Inflammatory macrophage (primary cell): Measurements from ENCODE around the gene DENND1B.
A peak's percentile ranks its signal among the peaks of the same experiment; 100 is the strongest.

Source experiments
- DNase-seq, 2 donors: peaks; one replicate each; pipeline ENCODE4 v3.0.0-alpha.2; 2020 to 2022
- total RNA-seq, 18 experiments: gene quantifications; one replicate each; lab custom pipeline; 2026; ENCODE audit warnings: mixed read lengths in 6 of 18, inconsistent platforms in 2 of 18; lab: John Stamatoyannopoulos, UW

Gene DENND1B
- total RNA-seq: 36.8 to 176 (median 92.4) reads per million in 18 experiments

DNA sequence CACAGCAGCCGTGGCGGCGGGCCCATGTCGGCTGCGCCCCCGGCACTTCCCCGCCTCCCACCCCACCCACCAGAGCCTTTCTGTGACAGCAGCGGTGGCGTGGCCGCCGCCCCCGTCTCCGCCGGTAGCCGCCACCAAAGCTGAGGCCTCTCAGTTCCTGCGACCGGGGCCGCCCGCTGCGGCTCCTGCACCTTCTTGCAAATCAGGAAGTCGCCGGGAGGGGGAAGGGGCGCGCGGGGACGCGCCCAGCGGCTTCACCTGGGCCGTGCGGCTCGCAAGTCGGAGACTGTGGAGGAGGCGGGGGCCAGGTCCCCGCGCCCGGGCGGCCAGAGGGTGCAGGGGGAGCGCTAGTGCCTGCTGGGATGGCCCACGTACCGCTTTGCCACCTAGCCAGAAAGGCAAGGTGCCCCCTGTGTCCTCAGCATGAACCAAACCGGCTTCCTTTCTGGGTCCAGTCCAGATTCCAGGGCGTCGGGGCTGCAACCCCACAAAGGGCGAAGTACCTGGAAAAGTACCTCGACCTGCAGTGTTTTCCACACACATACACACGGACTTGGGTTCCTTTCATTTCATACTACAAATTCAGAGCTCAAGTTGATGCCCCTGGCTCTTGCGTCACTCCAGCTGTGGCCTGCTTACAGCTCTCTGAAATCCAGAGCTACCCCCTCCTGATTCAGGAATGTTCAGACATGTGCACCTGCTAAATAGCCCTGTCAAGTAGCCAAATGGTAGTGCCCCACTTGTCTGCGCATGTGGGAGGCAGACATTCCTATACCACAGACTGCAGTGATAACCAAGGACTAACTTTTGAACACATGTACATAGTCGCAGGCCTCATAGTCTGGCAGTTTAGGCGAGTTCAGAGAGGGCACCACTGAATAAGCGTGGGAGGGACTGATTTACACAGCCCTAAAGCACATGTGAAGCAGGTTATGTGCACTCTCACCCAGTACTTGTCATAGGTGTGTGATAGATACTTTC is at the start of gene DENND1B:
Gene DENND1B (minus strand): TSS at position 199 of the 981 bp plus-strand sequence. CDS start 325 bp downstream, outside the sequence.
- DNase-seq: peak; percentile 52 to 81

- DNase-seq: no peak
Observed at GRCh38 chr1:197814306-197814705, 39.0 kb upstream of the DENND1B start.

- DNase-seq: no peak
Observed at GRCh38 chr1:197813741-197814140, 38.5 kb upstream of the DENND1B start.

DNA sequence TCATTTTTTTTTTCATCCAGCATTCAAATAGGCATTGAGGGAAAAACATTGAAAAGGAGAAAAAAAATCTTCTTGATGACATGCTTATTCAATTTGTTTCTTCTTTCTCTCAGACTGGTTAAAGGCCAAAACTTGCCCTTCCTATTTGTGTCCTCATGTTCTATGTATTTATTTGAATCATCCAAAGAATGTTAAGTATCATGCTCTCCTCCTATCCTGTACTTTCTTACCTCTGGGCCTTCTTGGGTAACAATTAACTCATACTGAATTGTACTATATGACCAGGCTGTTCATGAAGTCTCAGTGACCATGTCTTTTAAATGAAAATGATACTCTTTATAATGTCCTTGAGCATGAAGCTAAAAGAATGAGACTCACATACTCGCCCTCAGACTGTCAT is 36.5 kb upstream of the DENND1B start:
- no peak for DNase-seq

DNA sequence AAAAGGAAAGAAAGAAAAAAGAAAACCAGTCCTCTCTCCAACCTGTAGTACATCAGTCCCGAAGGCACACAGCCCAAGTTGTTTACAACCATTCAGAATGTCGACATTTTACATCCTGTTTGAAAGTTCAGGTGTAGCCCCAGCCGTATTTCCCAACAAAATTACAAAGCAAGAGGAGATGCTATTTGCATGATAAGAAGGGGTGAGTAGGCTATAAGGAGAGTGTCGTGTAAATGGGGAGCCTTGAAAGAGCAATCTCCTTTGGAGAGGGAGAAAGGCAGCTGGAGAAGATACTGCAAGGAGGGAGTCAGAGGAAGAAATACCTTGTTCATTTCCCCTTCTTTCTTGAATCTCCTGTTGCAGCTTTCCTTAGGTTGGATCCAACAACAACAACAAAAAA is 35.5 kb upstream of the DENND1B start:
- DNase-seq: no peak

GRCh38 chr1:197808880-197809279 is 33.6 kb upstream of the DENND1B start:
- peak in 1 of 2 donors; percentile 18 for DNase-seq

DNA sequence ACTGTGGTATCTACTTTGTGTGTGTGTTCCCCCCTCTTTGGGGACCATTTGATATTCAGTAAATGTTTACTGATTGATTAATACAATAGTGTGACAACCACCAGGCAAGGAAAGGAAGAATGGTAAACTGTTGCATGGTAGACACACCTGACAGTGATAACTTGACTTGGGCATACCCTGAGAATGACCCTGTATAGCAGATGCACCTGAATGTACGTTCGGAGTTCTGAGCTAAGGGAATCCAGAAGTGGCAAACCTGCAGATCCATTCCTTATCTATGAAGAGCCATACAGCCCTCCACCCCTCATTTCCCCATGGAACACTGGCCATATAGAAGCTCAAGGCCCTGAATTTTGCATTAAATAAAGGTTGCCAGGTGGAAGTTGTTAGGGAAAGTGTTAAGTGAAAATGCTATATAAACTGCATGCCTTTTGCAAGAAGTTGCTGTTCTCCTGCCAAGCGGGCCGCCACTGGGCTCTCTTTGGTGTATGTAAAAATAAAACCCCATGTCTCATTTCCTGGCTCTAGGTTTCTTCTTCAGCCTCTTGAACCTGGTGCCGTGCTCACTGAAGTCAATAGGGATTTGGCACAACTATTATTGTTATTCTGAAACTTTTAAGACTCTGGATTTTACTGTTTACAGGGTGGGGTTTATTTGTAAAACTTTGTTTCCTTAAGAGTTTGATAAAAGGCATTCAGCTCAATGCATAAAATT is 32.6 kb upstream of the DENND1B start:
- no peak for DNase-seq

DNA sequence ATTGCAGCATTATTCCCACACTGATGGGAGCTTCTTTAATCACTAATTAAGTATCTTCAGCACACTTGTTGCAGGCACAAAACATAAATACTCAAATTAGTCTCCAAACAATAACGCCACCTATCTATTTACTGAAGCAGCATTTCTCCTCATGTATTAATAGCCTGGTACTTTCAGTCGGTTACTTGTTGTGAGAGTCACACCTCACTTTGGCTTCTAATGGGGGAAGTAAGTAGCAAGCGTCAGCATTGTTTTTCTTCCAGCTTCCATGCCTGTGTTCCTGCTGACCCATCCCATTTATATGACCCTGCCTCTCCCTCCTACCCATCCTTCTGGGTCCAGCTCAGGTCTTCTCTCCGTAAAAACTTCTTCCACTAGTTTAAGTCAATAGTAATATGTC is 31.9 kb upstream of the DENND1B start:
- no peak for DNase-seq

- no peak for DNase-seq
Observed at GRCh38 chr1:197806718-197807117, 31.4 kb upstream of the DENND1B start.

GRCh38 chr1:197801684-197802083 is 26.4 kb upstream of the DENND1B start:
- no peak for DNase-seq

GRCh38 chr1:197801111-197801482 is 25.8 kb upstream of the DENND1B start:
- no peak for DNase-seq

GRCh38 chr1:197800379-197801110 is 25.3 kb upstream of the DENND1B start:
- DNase-seq: no peak

- no peak for DNase-seq
Observed at GRCh38 chr1:197799271-197799670, 24.0 kb upstream of the DENND1B start.

DNA sequence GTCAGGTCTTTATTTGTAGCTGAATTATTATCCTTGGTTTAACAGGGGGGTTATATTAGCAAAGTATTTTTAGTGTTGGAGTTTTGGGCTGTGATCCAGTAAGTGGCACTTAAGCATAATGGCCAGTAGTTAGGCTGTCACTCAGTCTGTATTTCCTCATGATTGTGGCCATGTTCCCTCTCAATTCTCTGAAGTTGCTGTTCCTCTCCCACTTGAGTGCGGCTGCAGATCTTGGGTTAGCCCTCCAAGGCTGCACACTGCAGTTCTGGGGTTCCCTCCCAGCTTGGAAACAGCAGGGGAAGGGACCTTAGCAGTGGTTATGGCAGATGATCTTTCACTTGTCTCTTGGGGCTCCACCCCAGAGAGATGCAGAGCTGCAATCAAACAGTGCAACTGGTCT is 23.2 kb upstream of the DENND1B start:
- DNase-seq: peak in 1 of 2 donors; percentile 42

- no peak for DNase-seq
Observed at GRCh38 chr1:197797010-197797409, 21.7 kb upstream of the DENND1B start.

- DNase-seq: no peak
Observed at GRCh38 chr1:197788741-197789739, 13.8 kb upstream of the DENND1B start.

DNA sequence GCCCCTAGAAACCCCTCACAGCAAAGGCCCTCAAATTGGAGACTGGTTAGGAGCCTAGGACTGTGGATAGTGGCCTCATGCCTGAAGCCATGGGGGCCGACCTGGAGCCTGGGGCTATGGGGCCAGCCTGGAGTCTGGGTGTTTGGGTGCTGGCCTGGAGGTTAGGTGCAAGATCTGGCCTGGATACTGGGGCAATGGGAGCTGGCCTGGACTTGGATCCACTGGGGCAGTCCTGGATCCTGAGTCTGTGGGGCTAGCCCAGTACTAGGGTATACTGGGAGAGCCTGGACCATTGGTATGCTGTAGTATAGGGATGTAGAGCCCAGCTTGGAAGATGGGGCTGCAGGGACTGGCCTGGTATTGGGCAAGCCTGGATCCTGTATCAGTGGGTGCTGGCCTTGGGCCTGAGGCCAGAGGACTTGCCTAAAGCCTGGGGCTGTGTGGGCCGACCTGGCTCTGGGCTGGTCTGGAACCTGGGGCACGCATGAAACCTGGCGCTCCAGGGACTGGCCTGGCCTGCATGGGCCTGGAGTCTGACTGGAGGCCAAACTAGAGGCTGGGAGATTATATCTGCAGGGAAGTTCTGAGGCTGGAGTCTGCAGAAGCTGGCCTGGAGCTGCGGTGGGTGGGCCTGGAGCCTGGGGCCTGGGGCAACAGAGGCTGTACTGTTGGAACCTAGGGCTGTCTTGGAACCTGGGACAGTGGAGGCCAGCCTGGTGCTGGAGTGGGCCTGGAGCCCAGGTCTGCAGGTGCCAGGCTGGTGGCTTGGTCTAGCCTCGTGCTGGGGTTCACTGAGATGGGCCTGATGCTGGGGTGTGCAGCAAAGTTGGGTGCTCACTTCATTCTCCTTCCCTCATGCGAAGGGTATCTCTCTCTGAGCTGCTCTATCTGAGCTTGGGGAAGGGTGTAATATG is 12.6 kb upstream of the DENND1B start:
- DNase-seq: no peak

- DNase-seq: no peak
Observed at GRCh38 chr1:197787056-197787455, 11.8 kb upstream of the DENND1B start.

GRCh38 chr1:197786280-197786679 is 11.0 kb upstream of the DENND1B start:
- DNase-seq: no peak

- DNase-seq: no peak
Observed at GRCh38 chr1:197783510-197783948, 8.2 kb upstream of the DENND1B start.
